ENCODE measurements around the gene SLC16A14. TPM values are rescaled to one million over a fixed set of nuclear protein-coding genes. Genes with fewer than 3 reads are reported as not detected.

Gene SLC16A14
- polyA plus RNA-seq, 3 donors, result not detected

DNA sequence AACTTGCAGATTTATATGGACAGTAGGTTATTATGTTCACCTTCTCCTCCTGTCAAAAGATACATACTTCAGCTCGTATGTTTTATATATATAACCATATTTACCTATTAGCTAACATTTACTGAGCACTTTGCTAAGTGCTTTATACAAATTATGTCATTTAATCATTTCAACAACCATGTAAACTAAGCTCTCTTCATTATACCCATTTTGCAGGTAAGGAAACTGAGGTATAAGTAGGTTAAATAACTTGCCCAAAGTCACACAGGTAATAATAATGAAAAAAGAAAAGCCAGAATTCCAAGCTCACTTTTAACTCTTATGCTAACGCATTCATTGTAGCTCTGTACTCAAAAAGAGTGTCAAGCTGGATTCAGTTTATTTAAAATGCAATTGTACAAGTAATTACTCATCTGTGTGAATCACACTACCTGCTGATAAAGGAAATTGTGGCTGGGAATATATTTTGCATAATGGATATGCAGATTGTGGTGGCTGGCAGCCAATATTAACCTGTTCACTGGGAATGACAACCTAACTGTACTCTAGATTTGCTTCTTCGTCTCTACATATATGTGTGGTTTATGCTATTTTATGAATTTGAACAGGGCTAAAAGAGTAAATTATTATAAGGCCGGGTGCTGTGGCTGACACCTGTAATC is 20.6 kb downstream of the SLC16A14 start:
- Histone ChIP-seq H3K27ac (ENCODE audit: low read depth in 1 of 2, low read length in 2 of 2) (no peak overlapping the region), H3K36me3 (replicated peaks in 1 of 2; ENCODE audit: control insufficient read depth in 1 of 2, insufficient read depth in 2 of 2, low read length in 2 of 2) (no peaks in the 10 kb centered on the region), H3K79me2 (ENCODE audit: insufficient read depth, low read length) (no peaks in the 10 kb centered on the region), H3K4me1 (ENCODE audit: control insufficient read depth in 1 of 2, insufficient read depth in 2 of 2, low read length in 2 of 2) (no peaks in the 10 kb centered on the region), H3K27me3 (ENCODE audit: control insufficient read depth in 2 of 2, insufficient read depth in 2 of 2, low read length in 2 of 2) (no peaks in the 10 kb centered on the region), H3K9ac (ENCODE audit: insufficient read depth, low read length, poor library complexity, severe bottlenecking) (no peak overlapping the region), H3K4me2 (replicated peaks; ENCODE audit: extremely low read depth, low read length, poor library complexity, severe bottlenecking) (no peak overlapping the region), H3K4me3 (replicated peaks in 1 of 3; ENCODE audit: low read depth in 2 of 3, low read length in 3 of 3) (no peak overlapping the region), H4K20me1 (ENCODE audit: insufficient read depth, low read length) (no peaks in the 10 kb centered on the region), H3K9me3 (replicated peaks in 1 of 2; ENCODE audit: control insufficient read depth in 1 of 2, insufficient read depth in 1 of 2, low read length in 2 of 2) (no peaks in the 10 kb centered on the region), H2AFZ (ENCODE audit: insufficient read depth, low read depth, low read length, poor library complexity, severe bottlenecking) (no peak overlapping the region)
- DNase-seq, result no peak
- no peaks in the 10 kb centered on the region for H3K36me3 Mint-ChIP-seq
- intact Hi-C loops (cut with micrococcal nuclease), result no loop called here
- no CpG with 5 or more reads among the region's 4 CpGs for WGBS (ENCODE audit: insufficient coverage)
- H3K27ac Mint-ChIP-seq, result no peak overlapping the region
- H3K4me1 Mint-ChIP-seq, result no peaks in the 10 kb centered on the region
- TF ChIP-seq, protein P1, sequence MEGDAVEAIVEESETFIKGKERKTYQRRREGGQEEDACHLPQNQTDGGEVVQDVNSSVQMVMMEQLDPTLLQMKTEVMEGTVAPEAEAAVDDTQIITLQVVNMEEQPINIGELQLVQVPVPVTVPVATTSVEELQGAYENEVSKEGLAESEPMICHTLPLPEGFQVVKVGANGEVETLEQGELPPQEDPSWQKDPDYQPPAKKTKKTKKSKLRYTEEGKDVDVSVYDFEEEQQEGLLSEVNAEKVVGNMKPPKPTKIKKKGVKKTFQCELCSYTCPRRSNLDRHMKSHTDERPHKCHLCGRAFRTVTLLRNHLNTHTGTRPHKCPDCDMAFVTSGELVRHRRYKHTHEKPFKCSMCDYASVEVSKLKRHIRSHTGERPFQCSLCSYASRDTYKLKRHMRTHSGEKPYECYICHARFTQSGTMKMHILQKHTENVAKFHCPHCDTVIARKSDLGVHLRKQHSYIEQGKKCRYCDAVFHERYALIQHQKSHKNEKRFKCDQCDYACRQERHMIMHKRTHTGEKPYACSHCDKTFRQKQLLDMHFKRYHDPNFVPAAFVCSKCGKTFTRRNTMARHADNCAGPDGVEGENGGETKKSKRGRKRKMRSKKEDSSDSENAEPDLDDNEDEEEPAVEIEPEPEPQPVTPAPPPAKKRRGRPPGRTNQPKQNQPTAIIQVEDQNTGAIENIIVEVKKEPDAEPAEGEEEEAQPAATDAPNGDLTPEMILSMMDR (IDR thresholded peaks at IDR 0.05), result no peak
- peaks cover 0 to 5% (median 2%) of the 10 kb centered on the region in 7 donors for H3K9me3 Mint-ChIP-seq
- peaks cover 0 to 3% (median 0%) of the 10 kb centered on the region in 3 donors for H3K27me3 Mint-ChIP-seq (ENCODE audit: low read depth in 3 of 3)
- H3K4me3 Mint-ChIP-seq, result no peak overlapping the region

DNA sequence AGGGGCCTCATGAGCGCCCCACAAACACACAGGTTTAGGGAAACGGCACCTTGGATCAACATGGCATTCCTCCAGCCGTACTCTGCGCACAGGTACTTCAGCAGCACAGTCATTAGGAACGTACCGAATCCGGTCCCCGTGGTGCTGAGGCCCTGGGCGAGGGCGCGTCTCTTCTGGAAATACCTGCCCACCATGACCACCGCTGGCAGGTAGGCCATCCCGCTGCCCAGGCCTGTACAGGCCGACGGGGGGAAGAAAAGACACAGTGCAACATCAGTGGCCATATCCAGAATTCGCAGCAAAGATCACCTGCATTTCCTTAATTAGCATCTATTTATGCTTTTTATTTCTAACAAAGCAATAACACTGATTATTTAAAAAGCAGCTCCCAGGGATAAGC is 22.2 kb downstream of the SLC16A14 start:
- no peak overlapping the region for H3K27ac ChIP-seq (ENCODE audit: low read depth in 1 of 2, low read length in 2 of 2)
- Mint-ChIP-seq H3K9me3 (peaks cover 0 to 5% (median 3%) of the 10 kb centered on the region in 7 donors), H3K36me3 (no peaks in the 10 kb centered on the region), H3K27me3 (ENCODE audit: low read depth in 3 of 3) (peaks cover 0 to 3% (median 0%) of the 10 kb centered on the region in 3 donors), H3K4me1 (no peaks in the 10 kb centered on the region), H3K27ac (no peak overlapping the region), H3K4me3 (no peak overlapping the region)
- WGBS (ENCODE audit: insufficient coverage), result 98% methylated on average over 15 of the region's 16 CpGs
- no peaks in the 10 kb centered on the region for H3K4me1 ChIP-seq (ENCODE audit: control insufficient read depth in 1 of 2, insufficient read depth in 2 of 2, low read length in 2 of 2)
- no peaks in the 10 kb centered on the region for H3K79me2 ChIP-seq (ENCODE audit: insufficient read depth, low read length)
- H3K4me3 ChIP-seq (replicated peaks in 1 of 3; ENCODE audit: low read depth in 2 of 3, low read length in 3 of 3), result no peak overlapping the region
- DNase-seq, result no peak
- no peaks in the 10 kb centered on the region for H4K20me1 ChIP-seq (ENCODE audit: insufficient read depth, low read length)
- no peaks in the 10 kb centered on the region for H3K9me3 ChIP-seq (replicated peaks in 1 of 2; ENCODE audit: control insufficient read depth in 1 of 2, insufficient read depth in 1 of 2, low read length in 2 of 2)
- no peak overlapping the region for H2AFZ ChIP-seq (ENCODE audit: insufficient read depth, low read depth, low read length, poor library complexity, severe bottlenecking)
- no peaks in the 10 kb centered on the region for H3K36me3 ChIP-seq (replicated peaks in 1 of 2; ENCODE audit: control insufficient read depth in 1 of 2, insufficient read depth in 2 of 2, low read length in 2 of 2)
- intact Hi-C loops (cut with micrococcal nuclease), result no loop called here
- TF ChIP-seq, protein P1 (IDR thresholded peaks at IDR 0.05), result no peak
- H3K9ac ChIP-seq (ENCODE audit: insufficient read depth, low read length, poor library complexity, severe bottlenecking), result no peak overlapping the region
- no peak overlapping the region for H3K4me2 ChIP-seq (replicated peaks; ENCODE audit: extremely low read depth, low read length, poor library complexity, severe bottlenecking)
- no peaks in the 10 kb centered on the region for H3K27me3 ChIP-seq (ENCODE audit: control insufficient read depth in 2 of 2, insufficient read depth in 2 of 2, low read length in 2 of 2)

Data from CD14-positive monocyte (primary cell).